Measurements from ENCODE around the gene COL19A1. TPM values are rescaled to one million over a fixed set of nuclear protein-coding genes. Genes with fewer than 3 reads are reported as not detected.

The COL19A1 gene
- total and polyA plus RNA-seq, 9 donors, result 0.20 to 0.23 TPM; not detected in 7

- TF ChIP-seq POLR2A (IDR thresholded peaks at IDR 0.05) (no peak), EP300 (IDR thresholded peaks at IDR 0.05) (no peak)
- TF ChIP-seq, protein P1, sequence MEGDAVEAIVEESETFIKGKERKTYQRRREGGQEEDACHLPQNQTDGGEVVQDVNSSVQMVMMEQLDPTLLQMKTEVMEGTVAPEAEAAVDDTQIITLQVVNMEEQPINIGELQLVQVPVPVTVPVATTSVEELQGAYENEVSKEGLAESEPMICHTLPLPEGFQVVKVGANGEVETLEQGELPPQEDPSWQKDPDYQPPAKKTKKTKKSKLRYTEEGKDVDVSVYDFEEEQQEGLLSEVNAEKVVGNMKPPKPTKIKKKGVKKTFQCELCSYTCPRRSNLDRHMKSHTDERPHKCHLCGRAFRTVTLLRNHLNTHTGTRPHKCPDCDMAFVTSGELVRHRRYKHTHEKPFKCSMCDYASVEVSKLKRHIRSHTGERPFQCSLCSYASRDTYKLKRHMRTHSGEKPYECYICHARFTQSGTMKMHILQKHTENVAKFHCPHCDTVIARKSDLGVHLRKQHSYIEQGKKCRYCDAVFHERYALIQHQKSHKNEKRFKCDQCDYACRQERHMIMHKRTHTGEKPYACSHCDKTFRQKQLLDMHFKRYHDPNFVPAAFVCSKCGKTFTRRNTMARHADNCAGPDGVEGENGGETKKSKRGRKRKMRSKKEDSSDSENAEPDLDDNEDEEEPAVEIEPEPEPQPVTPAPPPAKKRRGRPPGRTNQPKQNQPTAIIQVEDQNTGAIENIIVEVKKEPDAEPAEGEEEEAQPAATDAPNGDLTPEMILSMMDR (IDR thresholded peaks at IDR 0.05), result no peak
- Histone ChIP-seq H3K27me3 (no peaks in the 10 kb centered on the region), H3K36me3 (no peaks in the 10 kb centered on the region), H3K9me3 (no peaks in the 10 kb centered on the region), H3K4me1 (ENCODE audit: insufficient read depth) (no peaks in the 10 kb centered on the region), H3K4me3 (no peak overlapping the region), H3K27ac (no peak overlapping the region)
- 42 to 52% (median 49%) methylated on average over 2 of the region's 2 CpGs for WGBS, 3 donors
- no peak for DNase-seq
- intact Hi-C loops (cut with DNase I), result no loop called here
Observed at GRCh38 chr6:70175770-70176169, 309.4 kb downstream of the COL19A1 start.

GRCh38 chr6:70176842-70177550 is 310.6 kb downstream of the COL19A1 start:
- no peak overlapping the region for H3K4me3 ChIP-seq
- no peak for DNase-seq
- WGBS, 3 donors, result 75 to 90% (median 76%) methylated on average over 3 of the region's 3 CpGs
- TF ChIP-seq POLR2A (IDR thresholded peaks at IDR 0.05), result no peak
- no peak for TF ChIP-seq EP300 (IDR thresholded peaks at IDR 0.05)
- TF ChIP-seq, protein P1 (IDR thresholded peaks at IDR 0.05), result no peak
- H3K36me3 ChIP-seq, result no peaks in the 10 kb centered on the region
- no peaks in the 10 kb centered on the region for H3K9me3 ChIP-seq
- H3K27me3 ChIP-seq, result no peaks in the 10 kb centered on the region
- no peak overlapping the region for H3K27ac ChIP-seq
- intact Hi-C loops (cut with DNase I), result no loop called here
- H3K4me1 ChIP-seq (ENCODE audit: insufficient read depth), result no peaks in the 10 kb centered on the region

DNA sequence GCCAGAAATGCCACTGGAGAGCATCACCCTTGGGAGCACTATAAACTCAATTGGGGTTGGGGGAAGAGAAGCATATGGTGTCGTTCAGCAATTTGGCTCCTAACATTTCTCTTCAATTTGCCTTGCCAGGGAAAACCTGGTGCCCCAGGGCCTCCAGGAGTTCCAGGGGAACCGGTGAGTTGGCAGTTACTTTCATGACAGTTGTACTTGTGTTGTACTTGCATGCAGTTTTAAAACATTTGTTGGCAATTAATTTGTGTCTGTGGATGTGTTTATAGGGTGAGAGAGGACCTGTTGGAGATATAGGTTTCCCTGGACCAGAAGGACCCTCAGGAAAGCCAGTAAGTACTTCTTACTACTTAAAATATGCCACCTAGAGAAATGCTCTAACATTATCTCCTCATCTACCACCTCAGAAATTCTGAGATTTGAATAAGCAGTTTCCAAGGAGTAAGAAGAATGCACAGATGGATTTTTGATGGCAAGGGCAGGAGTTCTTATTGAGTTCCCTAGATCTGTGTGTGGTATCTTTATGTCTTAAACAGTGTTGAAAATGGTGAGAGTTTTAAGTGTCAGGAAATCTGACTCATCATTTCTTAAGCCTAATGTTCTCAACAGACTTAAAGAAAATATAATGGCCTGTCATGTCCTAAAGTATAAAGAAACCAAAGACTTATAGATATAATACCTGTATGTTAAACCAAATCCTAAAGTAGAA is 314.0 kb downstream of the COL19A1 start:
- Histone ChIP-seq H3K36me3 (no peaks in the 10 kb centered on the region), H3K4me1 (ENCODE audit: insufficient read depth) (no peaks in the 10 kb centered on the region), H3K4me3 (no peak overlapping the region), H3K9me3 (no peaks in the 10 kb centered on the region), H3K27me3 (no peaks in the 10 kb centered on the region), H3K27ac (no peak overlapping the region)
- intact Hi-C loops (cut with DNase I), result no loop called here
- TF ChIP-seq POLR2A (IDR thresholded peaks at IDR 0.05), result no peak
- TF ChIP-seq, protein P1 (IDR thresholded peaks at IDR 0.05), result no peak
- TF ChIP-seq EP300 (IDR thresholded peaks at IDR 0.05), result no peak
- no peak for DNase-seq
- WGBS, 3 donors, result 75 to 94% (median 92%) methylated on average over 2 of the region's 2 CpGs

- 35 to 58% (median 57%) methylated on average over 1 of the region's 1 CpG for WGBS, 3 donors
- no peak for DNase-seq
- intact Hi-C loops (cut with DNase I), result no loop called here
- Histone ChIP-seq H3K36me3 (no peaks in the 10 kb centered on the region), H3K4me3 (no peak overlapping the region), H3K27ac (no peak overlapping the region), H3K27me3 (no peaks in the 10 kb centered on the region), H3K9me3 (no peaks in the 10 kb centered on the region), H3K4me1 (ENCODE audit: insufficient read depth) (no peaks in the 10 kb centered on the region)
- TF ChIP-seq POLR2A (IDR thresholded peaks at IDR 0.05) (no peak), EP300 (IDR thresholded peaks at IDR 0.05) (no peak)
- TF ChIP-seq, protein P1 (IDR thresholded peaks at IDR 0.05), result no peak
Observed at GRCh38 chr6:70180901-70181599, 314.7 kb downstream of the COL19A1 start.

Data from ovary (tissue), 9 donors.